ENCODE results near the gene SERTAD4.
A peak's percentile ranks its signal among the peaks of the same experiment; 100 is the strongest.
"Not testable (repeated sequence)": the region's sequence is repeated elsewhere in the genome, so short reads cannot be mapped to it uniquely, and the experiment has no call there.

Gene SERTAD4

GRCh38 chr1:210262897-210263272 lies 30.3 kb downstream of the SERTAD4 start:
- intact Hi-C loops (cut with DNase I; ENCODE audit: low total_unique reads): loop anchor here (1.0 kb wide), 1 partner anchor 24 kb away; no protein-coding TSS in a partner anchor
- no peak overlapping the region for H3K4me3 ChIP-seq
- H3K27ac ChIP-seq: peak overlapping the region; percentile 71 to 76

GRCh38 chr1:210263963-210264362 lies 31.4 kb downstream of the SERTAD4 start:
- no peak for DNase-seq
- Histone ChIP-seq H3K27ac (peak overlapping the region; percentile 71 to 76), H3K4me3 (no peak overlapping the region), H3K9me3 (no peaks in the 10 kb centered on the region), H3K27me3 (no peaks in the 10 kb centered on the region), H3K4me1 (peaks cover 0 to 60% (median 33%) of the 10 kb centered on the region in 4 donors), H3K36me3 (no peaks in the 10 kb centered on the region)
- no peak for TF ChIP-seq CTCF (IDR thresholded peaks at IDR 0.05)
- intact Hi-C loops (cut with DNase I; ENCODE audit: low total_unique reads): no loop called here

More at GRCh38 chr1:210262897-210263272, 30.3 kb downstream of the SERTAD4 start:
- DNase-seq: peak; percentile 42 to 84
- no peaks in the 10 kb centered on the region for H3K9me3 ChIP-seq
- TF ChIP-seq CTCF (IDR thresholded peaks at IDR 0.05): no peak
- peaks cover 0 to 71% (median 44%) of the 10 kb centered on the region in 4 donors for H3K4me1 ChIP-seq
- no peaks in the 10 kb centered on the region for H3K27me3 ChIP-seq
- H3K36me3 ChIP-seq: no peaks in the 10 kb centered on the region

- Histone ChIP-seq H3K27ac (peak overlapping the region; percentile 71 to 76), H3K36me3 (no peaks in the 10 kb centered on the region), H3K4me3 (no peak overlapping the region), H3K9me3 (no peaks in the 10 kb centered on the region), H3K27me3 (no peaks in the 10 kb centered on the region), H3K4me1 (peaks cover 0 to 56% (median 29%) of the 10 kb centered on the region in 4 donors)
- intact Hi-C loops (cut with DNase I; ENCODE audit: low total_unique reads): no loop called here
- no peak for DNase-seq
- no peak for TF ChIP-seq CTCF (IDR thresholded peaks at IDR 0.05)
Observed at GRCh38 chr1:210264496-210265380, 32.1 kb downstream of the SERTAD4 start.

GRCh38 chr1:210265392-210265955 lies 32.9 kb downstream of the SERTAD4 start:
- DNase-seq; H3K9me3 ChIP-seq; H3K27ac ChIP-seq; H3K4me3 ChIP-seq; intact Hi-C loops (cut with DNase I; ENCODE audit: low total_unique reads); H3K27me3 ChIP-seq; H3K36me3 ChIP-seq: not testable (repeated sequence)
- peaks cover 0 to 49% (median 28%) of the 10 kb centered on the region in 4 donors for H3K4me1 ChIP-seq

GRCh38 chr1:210269981-210270380 lies 37.4 kb downstream of the SERTAD4 start:
- no peak for TF ChIP-seq CTCF (IDR thresholded peaks at IDR 0.05)
- Histone ChIP-seq H3K27ac (no peak overlapping the region), H3K27me3 (no peaks in the 10 kb centered on the region), H3K4me1 (peaks cover 0 to 12% (median 4%) of the 10 kb centered on the region in 4 donors), H3K36me3 (no peaks in the 10 kb centered on the region), H3K4me3 (no peak overlapping the region), H3K9me3 (no peaks in the 10 kb centered on the region)
- no peak for DNase-seq
- intact Hi-C loops (cut with DNase I; ENCODE audit: low total_unique reads): no loop called here

GRCh38 chr1:210272666-210273065 lies 40.1 kb downstream of the SERTAD4 start:
- Histone ChIP-seq H3K9me3 (no peaks in the 10 kb centered on the region), H3K27ac (no peak overlapping the region), H3K27me3 (no peaks in the 10 kb centered on the region), H3K4me3 (no peak overlapping the region), H3K36me3 (no peaks in the 10 kb centered on the region), H3K4me1 (no peaks in the 10 kb centered on the region)
- intact Hi-C loops (cut with DNase I; ENCODE audit: low total_unique reads): no loop called here
- DNase-seq: no peak
- TF ChIP-seq CTCF (IDR thresholded peaks at IDR 0.05): no peak

Data from tibial artery (tissue), 4 donors.